GM18868 (cell line): Measurements from ENCODE around the gene RALGAPA2.
"Not testable (repeated sequence)": the region's sequence is repeated elsewhere in the genome, so short reads cannot be mapped to it uniquely, and the experiment has no call there.

Experiments
- ATAC-seq: cut with Tn5 transposase; IDR thresholded peaks from one replicate; pipeline ENCODE4 v1.9.1; 2021; ENCODE audit warnings: mild to moderate bottlenecking, moderate library complexity; ENCODE audit not compliant: unreplicated experiment

Gene RALGAPA2

GRCh38 chr20:20547221-20547875, 165.1 kb downstream of the RALGAPA2 start:
- ATAC-seq = no peak

DNA sequence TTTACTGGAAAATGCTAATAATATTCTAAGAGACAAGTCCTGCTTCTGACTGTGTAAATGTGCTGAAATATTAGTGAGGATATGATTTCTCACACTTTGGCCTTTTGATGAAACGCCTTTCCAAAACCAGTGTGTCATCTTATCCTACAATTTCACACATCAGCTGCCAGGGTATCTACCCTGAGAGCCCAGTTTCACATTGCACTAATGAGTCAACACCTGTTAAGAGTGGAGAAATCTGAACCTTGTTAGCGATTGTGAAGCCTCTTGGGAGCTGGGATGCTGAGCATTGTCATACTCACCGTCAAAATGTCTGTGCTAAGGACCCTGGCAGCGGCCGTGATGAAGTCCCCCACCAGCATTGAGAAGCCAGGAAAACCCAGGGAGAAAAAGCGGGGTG, 166.0 kb downstream of the RALGAPA2 start:
- no peak for ATAC-seq

GRCh38 chr20:20543348-20543747, 169.1 kb downstream of the RALGAPA2 start:
- ATAC-seq = not testable (repeated sequence)

- ATAC-seq = no peak
Measured at GRCh38 chr20:20536240-20536933, 176.1 kb downstream of the RALGAPA2 start.

- no peak for ATAC-seq
Measured at GRCh38 chr20:20535051-20535450, 177.4 kb downstream of the RALGAPA2 start.

DNA sequence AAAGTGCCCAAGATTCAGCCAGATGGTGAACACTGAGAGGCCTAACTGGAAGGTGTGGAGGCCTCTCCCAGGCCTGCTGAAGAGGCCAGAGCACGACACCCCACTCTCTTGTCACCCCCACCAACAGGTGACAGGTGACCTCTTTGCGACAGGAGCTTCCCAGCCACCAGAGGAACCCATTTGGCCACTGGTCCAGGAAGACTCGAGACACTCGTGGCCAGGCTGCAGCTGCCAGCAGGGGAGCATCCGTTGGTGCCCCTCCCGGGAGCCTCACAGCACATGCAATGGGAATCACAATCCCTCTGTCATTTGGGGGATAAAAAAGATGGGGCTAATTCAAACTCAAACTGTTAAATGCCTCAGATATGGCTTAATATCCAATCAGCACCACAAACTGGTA, 181.2 kb downstream of the RALGAPA2 start:
- no peak for ATAC-seq

DNA sequence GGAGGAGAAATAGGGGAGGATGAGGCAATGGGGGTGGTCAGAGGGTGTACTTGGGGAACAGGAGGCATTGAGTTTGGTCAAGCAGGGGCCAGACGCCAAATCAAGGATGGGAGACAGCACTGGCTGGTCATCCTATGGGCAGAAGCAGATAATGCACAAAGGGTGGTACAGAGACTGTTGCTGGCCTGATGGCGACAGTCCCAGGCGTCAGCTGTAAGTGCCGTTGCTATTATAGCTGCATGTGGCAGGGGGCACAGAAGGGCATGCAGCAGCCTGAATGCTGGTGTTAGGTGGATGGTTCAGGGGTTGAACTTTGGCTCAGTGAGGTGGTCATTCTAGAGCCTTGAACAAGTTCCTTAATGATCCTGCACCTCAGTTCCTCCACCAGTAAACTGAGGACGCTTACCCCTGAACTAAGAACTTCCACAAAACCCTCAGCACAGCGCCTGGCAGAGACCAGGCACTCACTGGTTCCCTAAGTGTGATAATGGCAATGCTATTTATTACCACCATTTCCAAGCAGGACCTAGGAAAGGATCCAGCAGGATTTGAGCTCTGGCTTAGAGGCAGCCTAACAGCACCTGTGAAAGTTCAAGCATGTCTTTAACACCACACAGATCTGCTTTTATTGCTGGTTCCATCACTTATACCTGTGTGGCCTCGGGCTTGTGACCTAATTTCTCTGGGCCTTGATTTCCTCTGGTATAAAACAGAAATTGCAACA, 181.9 kb downstream of the RALGAPA2 start:
- ATAC-seq = no peak

DNA sequence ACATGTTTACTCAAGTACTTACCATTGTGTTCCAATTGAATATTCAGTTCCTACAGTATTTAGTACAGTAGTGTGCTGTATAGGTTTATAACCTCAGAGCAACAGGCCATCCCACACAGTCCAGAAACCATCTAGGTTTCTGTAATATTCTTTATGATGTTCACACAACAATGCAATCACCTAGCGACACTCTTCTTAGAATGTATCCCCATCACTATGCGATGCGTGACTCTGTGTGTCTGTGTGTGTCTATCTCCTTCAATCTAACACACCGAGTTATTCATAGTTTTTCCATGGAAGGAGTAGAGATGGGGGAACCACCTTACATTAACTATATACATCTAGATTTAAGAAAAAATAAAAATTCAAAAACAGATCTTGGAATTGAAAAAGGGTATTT, 182.8 kb downstream of the RALGAPA2 start:
- ATAC-seq = no peak

GRCh38 chr20:20528861-20529260, 183.6 kb downstream of the RALGAPA2 start:
- ATAC-seq = no peak

GRCh38 chr20:20527661-20528060, 184.8 kb downstream of the RALGAPA2 start:
- no peak for ATAC-seq

GRCh38 chr20:20525756-20526155, 186.7 kb downstream of the RALGAPA2 start:
- ATAC-seq = no peak

DNA sequence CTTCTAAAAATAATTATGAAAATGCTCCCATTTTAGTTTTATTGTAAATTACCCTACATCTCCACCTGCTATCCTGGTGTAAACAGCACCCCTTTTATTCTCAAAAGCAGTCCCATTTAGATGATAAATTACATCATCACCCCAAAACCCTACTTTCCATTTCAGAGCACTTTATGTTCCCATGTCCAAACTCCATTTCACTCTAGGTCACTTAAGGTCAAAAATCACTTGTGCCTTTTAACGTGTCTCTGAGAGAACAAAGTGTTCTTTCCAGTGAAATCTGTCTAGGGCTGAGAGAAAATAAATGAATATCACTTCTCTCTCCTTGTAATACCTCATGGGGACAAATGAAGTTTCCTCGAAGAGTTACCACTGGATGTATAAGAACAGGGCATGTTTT, 187.2 kb downstream of the RALGAPA2 start:
- ATAC-seq = no peak

DNA sequence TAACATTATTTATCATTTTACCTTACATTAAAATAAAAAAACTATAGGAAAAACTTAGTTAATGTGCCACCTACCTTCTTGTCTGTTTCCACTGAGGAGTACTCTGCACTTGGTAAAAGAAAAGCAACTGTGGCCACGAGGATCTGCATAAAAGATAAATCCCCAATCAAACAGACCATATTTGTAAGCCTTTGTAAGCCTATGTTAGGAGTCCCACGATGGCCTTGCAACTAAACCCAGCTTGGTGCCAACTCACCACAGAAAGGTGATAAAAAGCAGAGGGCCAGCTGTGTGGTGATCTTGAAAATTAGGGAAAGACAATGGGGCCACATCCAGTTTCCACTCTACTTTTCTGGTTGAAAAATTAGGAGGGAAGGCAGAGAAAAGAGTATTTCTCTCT, 187.7 kb downstream of the RALGAPA2 start:
- no peak for ATAC-seq

GRCh38 chr20:20521736-20522135, 190.7 kb downstream of the RALGAPA2 start:
- no peak for ATAC-seq

- ATAC-seq = no peak
Measured at GRCh38 chr20:20520776-20521175, 191.7 kb downstream of the RALGAPA2 start.

GRCh38 chr20:20519269-20519668, 193.2 kb downstream of the RALGAPA2 start:
- no peak for ATAC-seq

- ATAC-seq = no peak
Measured at GRCh38 chr20:20518263-20518662, 194.2 kb downstream of the RALGAPA2 start.

DNA sequence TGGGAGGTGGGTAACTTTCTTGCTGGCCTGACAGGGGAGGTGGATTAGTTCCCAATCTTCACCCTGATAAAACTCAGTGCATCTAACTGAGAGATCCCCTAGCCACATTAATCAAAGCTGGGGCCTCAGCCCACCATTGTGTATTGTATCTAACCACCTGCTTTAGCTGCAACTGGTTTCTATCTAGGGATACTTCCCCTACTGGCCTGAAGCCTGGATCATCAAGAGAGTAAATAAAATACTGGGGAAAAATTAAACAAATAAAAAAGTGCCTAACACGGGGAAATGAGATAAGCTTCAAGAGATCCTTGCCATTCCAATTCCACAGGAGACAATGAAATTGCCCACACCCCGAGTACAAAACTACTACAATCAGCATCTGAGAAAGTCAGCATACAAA, 195.1 kb downstream of the RALGAPA2 start:
- no peak for ATAC-seq

DNA sequence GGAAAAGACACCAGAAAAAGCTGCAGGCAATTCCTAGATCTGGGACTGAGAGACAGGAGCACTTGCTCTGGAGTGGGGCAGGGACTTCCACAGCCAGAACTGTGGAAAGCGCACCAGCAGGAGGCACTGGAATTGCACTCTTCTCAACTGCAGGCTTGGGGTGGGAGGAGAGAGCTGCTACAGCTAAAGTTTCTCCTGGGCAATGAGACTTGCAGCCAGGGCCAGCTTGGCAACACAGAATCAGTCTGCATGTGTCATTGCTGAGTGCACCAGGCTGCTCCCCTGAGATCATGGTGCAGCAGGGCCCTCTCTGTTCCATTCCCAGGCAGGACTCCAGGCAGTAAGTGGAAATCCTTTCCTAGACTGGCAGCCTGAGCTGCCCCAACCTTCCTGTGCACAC, 198.7 kb downstream of the RALGAPA2 start:
- no peak for ATAC-seq

GRCh38 chr20:20505554-20505953, 206.9 kb downstream of the RALGAPA2 start:
- peak; percentile 71 for ATAC-seq

DNA sequence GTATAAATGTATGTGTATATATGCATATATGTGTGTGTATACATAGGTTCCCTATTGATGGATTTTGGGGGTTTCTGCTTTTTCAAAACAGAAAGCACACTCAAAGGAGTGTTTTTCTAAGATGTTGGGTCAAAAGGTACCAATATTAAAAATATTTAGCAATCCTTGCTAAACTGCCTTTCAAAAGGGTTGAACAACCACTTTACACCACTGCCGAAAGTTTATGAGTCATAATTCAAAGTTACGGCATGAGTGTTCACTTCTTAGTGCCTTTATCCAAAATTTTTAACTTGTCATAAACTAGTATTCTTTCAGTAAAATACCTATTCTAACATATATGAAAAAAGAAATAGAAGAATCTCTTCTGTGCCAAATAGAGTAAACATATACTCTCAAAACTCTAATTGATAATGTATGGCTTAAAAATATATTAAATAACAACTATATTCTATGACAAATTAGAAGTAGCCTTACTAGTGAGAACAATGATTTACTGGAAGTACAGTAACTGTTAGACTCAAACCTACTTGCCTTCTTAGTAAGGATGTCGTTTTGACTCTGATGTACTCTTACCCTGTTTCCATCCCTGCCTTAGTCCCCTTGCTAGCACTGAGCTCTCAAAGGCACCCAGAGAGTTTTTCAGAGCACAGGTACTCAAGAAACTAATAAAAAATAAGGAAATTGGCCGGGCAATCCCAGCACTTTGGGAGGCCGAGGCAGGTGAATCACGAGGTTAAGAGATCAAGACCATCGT, 208.5 kb downstream of the RALGAPA2 start:
- ATAC-seq = no peak
